NT2/D1 (cell line): ENCODE measurements around the gene COL23A1.

Experiments used
- DNase-seq: peaks from one replicate; pipeline ENCODE4 v3.0.0-alpha.2; 2011; ENCODE audit warnings: low read depth, low spot score
- H3K27me3 ChIP-seq: 2 replicates; pipeline ENCODE4 v1.6.0; 2011; ENCODE audit warnings: mild to moderate bottlenecking; ENCODE audit not compliant: insufficient read length, insufficient read depth
- H3K36me3 ChIP-seq: 2 replicates; pipeline ENCODE4 v1.6.1; 2011; ENCODE audit warnings: mild to moderate bottlenecking, low read length, mixed read lengths; ENCODE audit not compliant: insufficient read depth, insufficient read length
- H3K4me1 ChIP-seq: 2 replicates; pipeline ENCODE4 v1.5.1; 2011; ENCODE audit not compliant: insufficient read depth, insufficient read length
- H3K4me3 ChIP-seq: 2 replicates; pipeline ENCODE4 v1.5.1; 2011; ENCODE audit warnings: low read depth; ENCODE audit not compliant: insufficient read length
- H3K9ac ChIP-seq: 2 replicates; pipeline ENCODE4 v1.6.0; 2011; ENCODE audit warnings: low read depth; ENCODE audit not compliant: insufficient read length
- H3K9me3 ChIP-seq: 2 replicates; pipeline ENCODE4 v1.5.1; 2011; ENCODE audit warnings: mild to moderate bottlenecking, low read length; ENCODE audit not compliant: insufficient read depth
- SUZ12 ChIP-seq: IDR thresholded peaks from 2 replicates; pipeline ENCODE4 v1.6.1; 2011; ENCODE audit not compliant: insufficient read length, insufficient read depth; ENCODE audit errors: extremely low read depth
- YY1 ChIP-seq: IDR thresholded peaks from 2 replicates; pipeline ENCODE4 v1.6.1; 2011; ENCODE audit not compliant: insufficient read length, insufficient read depth
- ZNF274 ChIP-seq: IDR thresholded peaks from 2 replicates; pipeline ENCODE4 v1.6.1; 2011; ENCODE audit warnings: mild to moderate bottlenecking, low read depth, low read length

The COL23A1 gene

DNA sequence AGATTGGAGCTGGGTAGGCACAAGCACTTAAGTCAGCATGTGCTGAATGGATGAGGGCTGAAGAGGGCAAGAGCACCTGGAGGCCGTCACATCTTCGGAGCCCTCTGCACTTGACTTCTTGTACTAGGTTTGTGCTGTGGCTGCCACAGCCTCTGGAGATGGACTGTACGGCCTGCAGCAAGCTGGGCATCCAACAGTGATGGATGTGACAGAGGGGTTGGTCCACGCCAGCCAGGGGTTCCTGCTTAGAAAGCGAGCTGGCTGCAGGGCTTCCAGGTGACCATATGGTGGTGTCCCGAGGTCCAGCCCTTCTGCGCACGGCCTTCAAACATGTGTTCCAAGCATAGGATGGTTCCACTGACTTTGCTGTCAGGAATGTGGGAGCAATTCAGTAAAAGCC, 292.4 kb downstream of the COL23A1 start:
- Histone ChIP-seq H3K9ac (no peak overlapping the region), H3K27me3 (no peaks in the 10 kb centered on the region), H3K9me3 (no peaks in the 10 kb centered on the region), H3K4me1 (peaks cover 2% of the 10 kb centered on the region), H3K36me3 (no peaks in the 10 kb centered on the region), H3K4me3 (no peak overlapping the region)
- TF ChIP-seq ZNF274 (no peak), SUZ12 (no peak), YY1 (no peak)
- no peak for DNase-seq

- H3K9ac ChIP-seq = no peak overlapping the region
- TF ChIP-seq SUZ12 = no peak
- no peak for TF ChIP-seq ZNF274
- TF ChIP-seq YY1 = no peak
- no peaks in the 10 kb centered on the region for H3K36me3 ChIP-seq
- peaks cover 3% of the 10 kb centered on the region for H3K4me1 ChIP-seq
- no peaks in the 10 kb centered on the region for H3K27me3 ChIP-seq
- no peak overlapping the region for H3K4me3 ChIP-seq
- no peaks in the 10 kb centered on the region for H3K9me3 ChIP-seq
- DNase-seq = no peak
These were observed 294.1 kb downstream of the COL23A1 start for GRCh38 chr5:178296066-178296465.

- no peak for DNase-seq
- Histone ChIP-seq H3K9me3 (no peaks in the 10 kb centered on the region), H3K4me1 (peaks cover 4% of the 10 kb centered on the region), H3K4me3 (no peak overlapping the region), H3K36me3 (no peaks in the 10 kb centered on the region), H3K27me3 (no peaks in the 10 kb centered on the region), H3K9ac (no peak overlapping the region)
- no peak for TF ChIP-seq ZNF274
- TF ChIP-seq YY1 = no peak
- no peak for TF ChIP-seq SUZ12
These were observed 294.6 kb downstream of the COL23A1 start for GRCh38 chr5:178295589-178295988.

DNA sequence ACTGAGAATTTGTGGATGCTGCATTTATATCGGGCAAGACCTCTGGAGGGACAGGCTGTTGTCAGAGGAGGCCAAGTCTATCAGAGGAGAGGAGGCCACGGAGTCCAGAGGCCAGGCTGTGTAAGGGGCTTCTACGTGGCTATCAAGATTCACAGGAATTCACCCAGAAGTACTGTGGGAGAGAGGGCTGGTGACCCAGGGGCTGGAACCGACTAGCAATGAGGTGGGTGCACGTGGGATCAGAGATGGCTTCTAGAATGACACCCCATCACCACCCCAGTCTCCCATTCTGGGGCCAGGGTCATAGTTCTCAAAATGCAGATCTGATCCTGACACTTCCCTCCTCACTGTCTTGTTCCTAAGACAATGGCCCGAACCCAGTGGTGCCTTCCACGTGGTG, 296.4 kb downstream of the COL23A1 start:
- TF ChIP-seq ZNF274 = no peak
- no peak for TF ChIP-seq YY1
- TF ChIP-seq SUZ12 = no peak
- Histone ChIP-seq H3K4me1 (peaks cover 7% of the 10 kb centered on the region), H3K36me3 (no peaks in the 10 kb centered on the region), H3K9ac (no peak overlapping the region), H3K9me3 (no peaks in the 10 kb centered on the region), H3K4me3 (no peak overlapping the region), H3K27me3 (no peaks in the 10 kb centered on the region)
- DNase-seq = no peak

DNA sequence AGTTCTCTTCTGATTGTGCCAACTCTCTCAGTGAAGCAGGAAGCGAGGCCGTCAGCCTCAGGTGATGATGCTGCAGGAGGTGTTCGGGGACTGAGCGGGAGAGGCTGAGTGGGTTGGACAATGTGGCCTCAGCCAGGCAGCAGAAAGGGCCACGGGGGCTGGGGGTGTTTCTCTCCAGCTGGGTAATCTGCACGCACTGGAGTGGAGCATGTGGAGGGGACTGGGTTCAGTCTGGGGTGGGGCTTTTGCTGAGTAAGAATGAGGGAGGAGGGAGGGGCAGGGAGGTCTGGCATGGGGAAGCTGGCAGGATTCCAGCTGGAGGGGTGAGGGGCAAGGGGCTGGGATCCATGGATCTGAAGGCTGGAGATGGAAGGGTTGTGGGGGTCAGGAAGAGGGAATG, 296.8 kb downstream of the COL23A1 start:
- Histone ChIP-seq H3K9ac (no peak overlapping the region), H3K4me3 (no peak overlapping the region), H3K9me3 (no peaks in the 10 kb centered on the region), H3K4me1 (peaks cover 7% of the 10 kb centered on the region), H3K27me3 (no peaks in the 10 kb centered on the region), H3K36me3 (no peaks in the 10 kb centered on the region)
- TF ChIP-seq YY1 (no peak), ZNF274 (no peak), SUZ12 (no peak)
- DNase-seq = no peak

DNA sequence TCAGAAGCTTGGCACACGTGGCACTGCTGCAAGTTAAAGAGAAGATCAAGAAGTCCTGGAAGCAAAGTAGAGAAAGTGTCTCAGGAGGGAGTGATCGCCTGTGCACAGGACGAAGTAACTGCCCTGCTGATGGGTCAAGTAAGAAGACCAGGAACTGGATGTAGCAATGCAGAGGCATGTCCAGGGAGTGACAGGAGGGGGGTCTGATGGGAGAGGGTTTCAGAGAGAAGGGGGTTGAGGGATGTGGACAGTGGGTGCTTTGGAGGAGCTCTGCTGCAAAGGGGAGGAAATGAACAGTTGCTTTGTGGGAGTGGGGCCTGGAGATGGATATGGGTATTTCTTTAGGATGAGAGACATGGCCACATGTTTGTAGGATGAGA, 297.4 kb downstream of the COL23A1 start:
- Histone ChIP-seq H3K9ac (no peak overlapping the region), H3K4me1 (peaks cover 9% of the 10 kb centered on the region), H3K4me3 (no peak overlapping the region), H3K9me3 (no peaks in the 10 kb centered on the region), H3K27me3 (no peaks in the 10 kb centered on the region), H3K36me3 (no peaks in the 10 kb centered on the region)
- no peak for TF ChIP-seq YY1
- TF ChIP-seq SUZ12 = no peak
- TF ChIP-seq ZNF274 = no peak
- DNase-seq = no peak

- Histone ChIP-seq H3K27me3 (no peaks in the 10 kb centered on the region), H3K4me1 (peaks cover 12% of the 10 kb centered on the region), H3K9me3 (no peaks in the 10 kb centered on the region), H3K36me3 (no peaks in the 10 kb centered on the region), H3K4me3 (no peak overlapping the region), H3K9ac (no peak overlapping the region)
- TF ChIP-seq SUZ12 (no peak), ZNF274 (no peak), YY1 (no peak)
- no peak for DNase-seq
These were observed 298.0 kb downstream of the COL23A1 start for GRCh38 chr5:178291969-178292825.
